Activated CD4-positive, alpha-beta T cell treated with anti-CD3 and anti-CD28 coated beads for 36 hours (primary cell): ENCODE data around the gene CLDN15. TPM values are rescaled to one million over a fixed set of nuclear protein-coding genes. Genes with fewer than 3 reads are reported as not detected.
"Not testable (repeated sequence)": the region's sequence is repeated elsewhere in the genome, so short reads cannot be mapped to it uniquely, and the experiment has no call there.

Experiments
- ATAC-seq: fragments of 200-7000 bp; cut with Tn5 transposase; one replicate; pipeline ENCODE4 v1.10.0; 2021; ENCODE audit warnings: mild to moderate bottlenecking, moderate library complexity
- CTCF ChIA-PET: fragments of 350-600 bp; sonication (Branson Sonifier 250); formaldehyde crosslinking; loops from one replicate; lab custom pipeline; 2021; ENCODE audit warnings: antibody characterized with exemption; lab: Charles Lee
- POLR2A ChIA-PET: fragments of 350-600 bp; sonication (Branson Sonifier 250); formaldehyde crosslinking; loops from one replicate; lab custom pipeline; 2021; ENCODE audit warnings: antibody characterized with exemption, inconsistent platforms; lab: Charles Lee
- DNase-seq: peaks from one replicate; pipeline ENCODE4 v3.0.0-alpha.2; 2020
- H3K27ac Mint-ChIP-seq: one replicate; pipeline ENCODE4 v1.8.0; 2021; ENCODE audit warnings: mixed read lengths
- H3K27me3 Mint-ChIP-seq: one replicate; pipeline ENCODE4 v1.8.0; 2021; ENCODE audit warnings: mixed read lengths
- H3K36me3 Mint-ChIP-seq: one replicate; pipeline ENCODE4 v1.8.0; 2021; ENCODE audit warnings: low read depth, mixed read lengths
- H3K4me1 Mint-ChIP-seq: one replicate; pipeline ENCODE4 v1.8.0; 2021; ENCODE audit warnings: mixed read lengths
- H3K4me3 Mint-ChIP-seq: one replicate; pipeline ENCODE4 v1.8.0; 2021; ENCODE audit warnings: mild to moderate bottlenecking, moderate library complexity, mixed read lengths
- H3K9me3 Mint-ChIP-seq: one replicate; pipeline ENCODE4 v1.8.0; 2021; ENCODE audit warnings: low read depth, mixed read lengths
- intact Hi-C, 2 experiments: fragments of 100-400 bp; cut with DNase I in 1 of 2; cut with micrococcal nuclease in 1 of 2; formaldehyde crosslinking; loops; one replicate each; pipeline versions ENCODE4 v1.14.2 to v1.15.1; 2022 to 2024; cut with DNase I, micrococcal nuclease
- total RNA-seq, 2 experiments: library from RNA; stranded (reverse); gene quantifications; one replicate each; pipeline ENCODE4 v1.2.3, GENCODE V29; 2021

CLDN15 gene
- total RNA-seq, result 10 to 100 TPM; 16.4 to 17.2 TPM

GRCh38 chr7:101237206-101238067, at the start of gene CLDN15:
Gene CLDN15, minus strand, starts transcription at chr7:101237802. Its CDS starts 221 bp downstream, at chr7:101237581.
- CTCF ChIA-PET, result interaction anchor here (1.0 to 3.7 kb wide), 3 partner anchors 20 to 94 kb away, joined by 4 to 11 read pairs (median 4); partner anchors contain the start of genes PLOD3 and ZNHIT1
- H3K9me3 Mint-ChIP-seq, result no peaks in the 10 kb centered on the region
- ATAC-seq (no peak), DNase-seq (no peak)
- peak within 1 kb of the TSS; percentile 25 for H3K27ac Mint-ChIP-seq
- H3K4me1 Mint-ChIP-seq, result no peaks in the 10 kb centered on the region
- no peak within 1 kb of the TSS for H3K4me3 Mint-ChIP-seq
- POLR2A ChIA-PET, result interaction anchor here (0.7 kb wide), 1 partner anchor 10 kb away, joined by 3 read pairs; no protein-coding TSS in a partner anchor
- H3K36me3 Mint-ChIP-seq, result peaks cover 12% of the 10 kb centered on the region
- intact Hi-C loops, result no loop called here
- no peaks in the 10 kb centered on the region for H3K27me3 Mint-ChIP-seq

GRCh38 chr7:101287032-101287431, 49.4 kb upstream of the CLDN15 start:
- Mint-ChIP-seq H3K4me3 (no peak overlapping the region), H3K27me3 (peaks cover 10% of the 10 kb centered on the region), H3K9me3 (no peaks in the 10 kb centered on the region), H3K36me3 (no peaks in the 10 kb centered on the region), H3K27ac (no peak overlapping the region), H3K4me1 (peaks cover 14% of the 10 kb centered on the region)
- ChIA-PET POLR2A (no interaction called here), CTCF (interaction anchor here (0.6 kb wide), 1 partner anchor 169 kb away, joined by 3 read pairs; no protein-coding TSS in a partner anchor)
- intact Hi-C loops, result loop anchor here in 1 of 2 experiments (10.0 kb wide), 1 partner anchor 72 kb away; the partner anchor contains the start of genes PLOD3 and ZNHIT1
- ATAC-seq (no peak), DNase-seq (peak; percentile 6)

- intact Hi-C loops, result loop anchor here in 1 of 2 experiments (10.0 kb wide), 1 partner anchor 71 kb away; the partner anchor contains the start of genes PLOD3 and ZNHIT1
- CTCF ChIA-PET, H3K27ac Mint-ChIP-seq, H3K27me3 Mint-ChIP-seq, H3K4me3 Mint-ChIP-seq, H3K9me3 Mint-ChIP-seq, H3K36me3 Mint-ChIP-seq, ATAC-seq, DNase-seq, POLR2A ChIA-PET: not testable (repeated sequence)
- peaks cover 14% of the 10 kb centered on the region for H3K4me1 Mint-ChIP-seq
Observed at GRCh38 chr7:101285880-101286279, 48.3 kb upstream of the CLDN15 start.

- Mint-ChIP-seq H3K9me3 (no peaks in the 10 kb centered on the region), H3K27ac (no peak overlapping the region), H3K4me1 (peaks cover 14% of the 10 kb centered on the region), H3K4me3 (no peak overlapping the region), H3K36me3 (no peaks in the 10 kb centered on the region), H3K27me3 (peaks cover 3% of the 10 kb centered on the region)
- intact Hi-C loops, result loop anchor here in 1 of 2 experiments (10.0 kb wide), 1 partner anchor 70 kb away; the partner anchor contains the start of genes PLOD3 and ZNHIT1
- no peak for ATAC-seq
- ChIA-PET CTCF (no interaction called here), POLR2A (no interaction called here)
- no peak for DNase-seq
Observed at GRCh38 chr7:101285171-101285570, 47.6 kb upstream of the CLDN15 start.

- ATAC-seq, result not testable (repeated sequence)
- CTCF ChIA-PET, result interaction anchor here (1.5 to 4.2 kb wide), 4 partner anchors 10 to 137 kb away, joined by 5 to 48 read pairs (median 26); partner anchors contain the start of gene FIS1
Observed at GRCh38 chr7:101280912-101281311, 43.3 kb upstream of the CLDN15 start.

GRCh38 chr7:101278461-101279292, 41.1 kb upstream of the CLDN15 start:
- POLR2A ChIA-PET, result no interaction called here
- ATAC-seq (no peak), DNase-seq (no peak)
- CTCF ChIA-PET, result interaction anchor here (0.5 to 0.7 kb wide), 2 partner anchors 133 to 381 kb away, joined by 3 to 5 read pairs; no protein-coding TSS in a partner anchor
- H3K27me3 Mint-ChIP-seq, result peaks cover 6% of the 10 kb centered on the region
- intact Hi-C loops, result no loop called here
- no peak overlapping the region for H3K27ac Mint-ChIP-seq
- H3K9me3 Mint-ChIP-seq, result no peaks in the 10 kb centered on the region
- H3K36me3 Mint-ChIP-seq, result no peaks in the 10 kb centered on the region
- no peak overlapping the region for H3K4me3 Mint-ChIP-seq
- H3K4me1 Mint-ChIP-seq, result peaks cover 5% of the 10 kb centered on the region

More at GRCh38 chr7:101280912-101281311, 43.3 kb upstream of the CLDN15 start:
- POLR2A ChIA-PET, result interaction anchor here (0.5 kb wide), 1 partner anchor 25 kb away, joined by 3 read pairs; no protein-coding TSS in a partner anchor
- H3K36me3 Mint-ChIP-seq, H3K27me3 Mint-ChIP-seq, DNase-seq, H3K4me1 Mint-ChIP-seq, H3K9me3 Mint-ChIP-seq, H3K27ac Mint-ChIP-seq, H3K4me3 Mint-ChIP-seq: not testable (repeated sequence)
- intact Hi-C loops, result loop anchor here in 1 of 2 experiments (10.0 kb wide), 1 partner anchor 66 kb away; the partner anchor contains the start of genes PLOD3 and ZNHIT1

- Mint-ChIP-seq H3K4me1 (no peaks in the 10 kb centered on the region), H3K4me3 (no peak overlapping the region), H3K36me3 (no peaks in the 10 kb centered on the region), H3K27ac (no peak overlapping the region), H3K9me3 (no peaks in the 10 kb centered on the region), H3K27me3 (peaks cover 9% of the 10 kb centered on the region)
- DNase-seq, result no peak
- intact Hi-C loops, result no loop called here
- POLR2A ChIA-PET, result no interaction called here
- ATAC-seq, result no peak
- CTCF ChIA-PET, result no interaction called here
Observed at GRCh38 chr7:101277155-101277554, 39.6 kb upstream of the CLDN15 start.

- no peaks in the 10 kb centered on the region for H3K36me3 Mint-ChIP-seq
- ChIA-PET POLR2A (interaction anchor here (0.6 kb wide), 1 partner anchor 847 kb away, joined by 3 read pairs; no protein-coding TSS in a partner anchor), CTCF (interaction anchor here (0.7 to 2.1 kb wide), 3 partner anchors 10 to 437 kb away, joined by 3 to 9 read pairs (median 4); no protein-coding TSS in a partner anchor)
- no peak overlapping the region for H3K4me3 Mint-ChIP-seq
- H3K27me3 Mint-ChIP-seq, result peaks cover 8% of the 10 kb centered on the region
- H3K9me3 Mint-ChIP-seq, result no peaks in the 10 kb centered on the region
- intact Hi-C loops, result no loop called here
- ATAC-seq (no peak), DNase-seq (no peak)
- no peak overlapping the region for H3K27ac Mint-ChIP-seq
- no peaks in the 10 kb centered on the region for H3K4me1 Mint-ChIP-seq
Observed at GRCh38 chr7:101273206-101273605, 35.6 kb upstream of the CLDN15 start.

GRCh38 chr7:101271021-101271420, 33.4 kb upstream of the CLDN15 start:
- CTCF ChIA-PET, result interaction anchor here (0.6 kb wide), 1 partner anchor 91 kb away, joined by 3 read pairs; the partner anchor contains the start of gene COL26A1

GRCh38 chr7:101269664-101270063, 32.1 kb upstream of the CLDN15 start:
- ATAC-seq, result no peak
- no peaks in the 10 kb centered on the region for H3K9me3 Mint-ChIP-seq
- no peak overlapping the region for H3K4me3 Mint-ChIP-seq
- H3K27ac Mint-ChIP-seq, result no peak overlapping the region
- CTCF ChIA-PET, result no interaction called here
- POLR2A ChIA-PET, result no interaction called here
- peaks cover 9% of the 10 kb centered on the region for H3K27me3 Mint-ChIP-seq
- no peak for DNase-seq
- intact Hi-C loops, result no loop called here
- no peaks in the 10 kb centered on the region for H3K36me3 Mint-ChIP-seq
- H3K4me1 Mint-ChIP-seq, result no peaks in the 10 kb centered on the region

More at GRCh38 chr7:101271021-101271420, 33.4 kb upstream of the CLDN15 start:
- DNase-seq, result no peak
- intact Hi-C loops, result no loop called here
- Mint-ChIP-seq H3K27ac (no peak overlapping the region), H3K4me3 (no peak overlapping the region), H3K27me3 (peaks cover 8% of the 10 kb centered on the region), H3K4me1 (no peaks in the 10 kb centered on the region), H3K9me3 (no peaks in the 10 kb centered on the region), H3K36me3 (no peaks in the 10 kb centered on the region)
- no peak for ATAC-seq
- POLR2A ChIA-PET, result no interaction called here
